ENCODE measurements around the gene ITGA3.

ITGA3 gene

GRCh38 chr17:50055426-50056216 lies at the start of gene ITGA3:
Gene ITGA3 (plus strand): TSS chr17:50056110. CDS start chr17:50056440, 330 bp downstream.
- TF ChIP-seq CTCF (IDR thresholded peaks at IDR 0.05; ENCODE audit: low read depth, low read length) (no peak), MYC (IDR thresholded peaks at IDR 0.05; ENCODE audit: low read depth, low read length) (no peak), POLR2A (IDR thresholded peaks at IDR 0.05; ENCODE audit: extremely low read depth, insufficient read length) (no peak)
- H3K4me3 ChIP-seq (ENCODE audit: low read depth, low read length): no peak within 1 kb of the TSS
- peak; percentile 52 for DNase-seq (ENCODE audit: low read depth)

GRCh38 chr17:50009282-50009681 lies 46.6 kb upstream of the ITGA3 start:
- TF ChIP-seq MYC (IDR thresholded peaks at IDR 0.05; ENCODE audit: low read depth, low read length) (no peak), MAX (IDR thresholded peaks at IDR 0.05; ENCODE audit: low read depth, low read length) (no peak), POLR2A (IDR thresholded peaks at IDR 0.05; ENCODE audit: extremely low read depth, insufficient read length) (no peak), CTCF (IDR thresholded peaks at IDR 0.05; ENCODE audit: low read depth, low read length) (no peak)
- DNase-seq (ENCODE audit: low read depth): no peak
- H3K4me3 ChIP-seq (ENCODE audit: low read depth, low read length): no peak overlapping the region

- H3K4me3 ChIP-seq (ENCODE audit: low read depth, low read length): no peak overlapping the region
- DNase-seq (ENCODE audit: low read depth): no peak
- TF ChIP-seq MYC (IDR thresholded peaks at IDR 0.05; ENCODE audit: low read depth, low read length) (no peak), MAX (IDR thresholded peaks at IDR 0.05; ENCODE audit: low read depth, low read length) (no peak), POLR2A (IDR thresholded peaks at IDR 0.05; ENCODE audit: extremely low read depth, insufficient read length) (no peak), CTCF (IDR thresholded peaks at IDR 0.05; ENCODE audit: low read depth, low read length) (no peak)
Measured at GRCh38 chr17:50013079-50013478, 42.8 kb upstream of the ITGA3 start.

- no peak for TF ChIP-seq CTCF (IDR thresholded peaks at IDR 0.05; ENCODE audit: low read depth, low read length)
- TF ChIP-seq POLR2A (IDR thresholded peaks at IDR 0.05; ENCODE audit: extremely low read depth, insufficient read length): no peak
- TF ChIP-seq MAX (IDR thresholded peaks at IDR 0.05; ENCODE audit: low read depth, low read length): no peak
- TF ChIP-seq MYC (IDR thresholded peaks at IDR 0.05; ENCODE audit: low read depth, low read length): no peak
- H3K4me3 ChIP-seq (ENCODE audit: low read depth, low read length): no peak overlapping the region
- DNase-seq (ENCODE audit: low read depth): no peak
Measured at GRCh38 chr17:50014471-50015088, 41.3 kb upstream of the ITGA3 start.

- DNase-seq (ENCODE audit: low read depth): no peak
- no peak overlapping the region for H3K4me3 ChIP-seq (ENCODE audit: low read depth, low read length)
- TF ChIP-seq MAX (IDR thresholded peaks at IDR 0.05; ENCODE audit: low read depth, low read length): no peak
Measured at GRCh38 chr17:50015146-50015545, 40.8 kb upstream of the ITGA3 start.

- H3K4me3 ChIP-seq (ENCODE audit: low read depth, low read length): no peak overlapping the region
- TF ChIP-seq POLR2A (IDR thresholded peaks at IDR 0.05; ENCODE audit: extremely low read depth, insufficient read length): no peak
- no peak for TF ChIP-seq CTCF (IDR thresholded peaks at IDR 0.05; ENCODE audit: low read depth, low read length)
- no peak for TF ChIP-seq MAX (IDR thresholded peaks at IDR 0.05; ENCODE audit: low read depth, low read length)
- TF ChIP-seq MYC (IDR thresholded peaks at IDR 0.05; ENCODE audit: low read depth, low read length): no peak
- no peak for DNase-seq (ENCODE audit: low read depth)
Measured at GRCh38 chr17:50018909-50019308, 37.0 kb upstream of the ITGA3 start.

Data from NB4 (cell line).